GM18861 (cell line): ENCODE results near the gene LINGO4.

ENCODE experiments used
- ATAC-seq: cut with Tn5 transposase; IDR thresholded peaks from one replicate; pipeline ENCODE4 v1.9.1; 2021; ENCODE audit not compliant: unreplicated experiment

Gene LINGO4

GRCh38 chr1:151815716-151816327 is 10.6 kb upstream of the LINGO4 start:
- ATAC-seq: no peak

GRCh38 chr1:151814971-151815545 is 9.8 kb upstream of the LINGO4 start:
- no peak for ATAC-seq

GRCh38 chr1:151814426-151814825 is 9.2 kb upstream of the LINGO4 start:
- no peak for ATAC-seq

- ATAC-seq: no peak
Measured at GRCh38 chr1:151813271-151813977, 8.2 kb upstream of the LINGO4 start.

- no peak for ATAC-seq
Measured at GRCh38 chr1:151811181-151811580, 6.0 kb upstream of the LINGO4 start.

GRCh38 chr1:151809985-151810556 is 4.9 kb upstream of the LINGO4 start:
- no peak for ATAC-seq

- no peak for ATAC-seq
Measured at GRCh38 chr1:151809290-151809984, 4.2 kb upstream of the LINGO4 start.

GRCh38 chr1:151807766-151808165 is 2.5 kb upstream of the LINGO4 start:
- ATAC-seq: no peak

- ATAC-seq: no peak
Measured at GRCh38 chr1:151807131-151807530, 1.9 kb upstream of the LINGO4 start.

- ATAC-seq: no peak
Measured at GRCh38 chr1:151806170-151806569, 951 bp upstream of the LINGO4 start.

GRCh38 chr1:151803915-151804314 is 1.3 kb downstream of the LINGO4 start:
- no peak for ATAC-seq

- no peak for ATAC-seq
Measured at GRCh38 chr1:151803164-151803563, 2.1 kb downstream of the LINGO4 start.

GRCh38 chr1:151802372-151802771 is 2.8 kb downstream of the LINGO4 start:
- no peak for ATAC-seq

- no peak for ATAC-seq
Measured at GRCh38 chr1:151801846-151802245, 3.4 kb downstream of the LINGO4 start.

GRCh38 chr1:151801310-151801820 is 3.9 kb downstream of the LINGO4 start:
- no peak for ATAC-seq

GRCh38 chr1:151800830-151801229 is 4.4 kb downstream of the LINGO4 start:
- ATAC-seq: no peak

GRCh38 chr1:151799179-151800022 is 5.8 kb downstream of the LINGO4 start:
- ATAC-seq: no peak

GRCh38 chr1:151798571-151798970 is 6.6 kb downstream of the LINGO4 start:
- ATAC-seq: no peak

- ATAC-seq: no peak
Measured at GRCh38 chr1:151790940-151791651, 14.1 kb downstream of the LINGO4 start.
